SKM-1 (cell line): ENCODE data around the gene PLEKHG7.
"Not testable (repeated sequence)": the region's sequence is repeated elsewhere in the genome, so short reads cannot be mapped to it uniquely, and the experiment has no call there.

Experiments
- DNase-seq: peaks from one replicate; lab custom pipeline; 2025; ENCODE audit not compliant: unreplicated experiment; lab: John Stamatoyannopoulos, UW

Gene PLEKHG7, protein sequence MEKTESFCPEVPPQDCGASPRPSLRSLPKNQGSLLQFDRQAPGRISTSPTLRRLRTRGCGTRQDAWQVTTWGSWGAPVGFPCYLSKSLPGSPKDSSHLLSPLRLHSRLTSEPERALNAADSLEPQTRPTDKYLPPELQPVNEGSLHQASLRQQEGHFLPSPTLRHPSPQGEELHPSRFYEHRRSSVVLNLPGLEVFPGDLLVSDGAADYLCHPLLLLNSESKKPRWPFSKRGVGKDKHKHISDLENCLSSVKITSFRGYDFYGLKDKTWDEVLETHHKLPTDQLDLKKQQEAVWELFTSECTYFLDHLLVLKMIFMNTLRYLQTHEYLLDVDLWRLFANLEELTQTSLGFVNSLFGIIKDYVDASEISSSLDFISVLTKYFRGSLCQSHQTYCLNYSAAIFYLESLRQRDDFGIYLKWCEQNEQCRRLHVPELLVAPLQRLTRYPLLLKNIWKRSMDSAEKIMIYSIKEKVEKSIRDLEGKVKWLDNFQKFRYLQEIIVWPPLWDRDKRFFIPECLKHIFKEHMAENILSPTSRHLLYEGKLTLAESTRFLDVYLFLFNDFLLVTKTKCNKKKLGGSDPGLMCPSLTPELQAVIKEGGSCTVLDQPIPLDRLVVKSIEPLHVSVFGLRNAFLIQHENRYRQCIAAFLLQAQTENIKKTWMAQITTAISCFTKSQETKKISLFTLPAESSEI

DNA sequence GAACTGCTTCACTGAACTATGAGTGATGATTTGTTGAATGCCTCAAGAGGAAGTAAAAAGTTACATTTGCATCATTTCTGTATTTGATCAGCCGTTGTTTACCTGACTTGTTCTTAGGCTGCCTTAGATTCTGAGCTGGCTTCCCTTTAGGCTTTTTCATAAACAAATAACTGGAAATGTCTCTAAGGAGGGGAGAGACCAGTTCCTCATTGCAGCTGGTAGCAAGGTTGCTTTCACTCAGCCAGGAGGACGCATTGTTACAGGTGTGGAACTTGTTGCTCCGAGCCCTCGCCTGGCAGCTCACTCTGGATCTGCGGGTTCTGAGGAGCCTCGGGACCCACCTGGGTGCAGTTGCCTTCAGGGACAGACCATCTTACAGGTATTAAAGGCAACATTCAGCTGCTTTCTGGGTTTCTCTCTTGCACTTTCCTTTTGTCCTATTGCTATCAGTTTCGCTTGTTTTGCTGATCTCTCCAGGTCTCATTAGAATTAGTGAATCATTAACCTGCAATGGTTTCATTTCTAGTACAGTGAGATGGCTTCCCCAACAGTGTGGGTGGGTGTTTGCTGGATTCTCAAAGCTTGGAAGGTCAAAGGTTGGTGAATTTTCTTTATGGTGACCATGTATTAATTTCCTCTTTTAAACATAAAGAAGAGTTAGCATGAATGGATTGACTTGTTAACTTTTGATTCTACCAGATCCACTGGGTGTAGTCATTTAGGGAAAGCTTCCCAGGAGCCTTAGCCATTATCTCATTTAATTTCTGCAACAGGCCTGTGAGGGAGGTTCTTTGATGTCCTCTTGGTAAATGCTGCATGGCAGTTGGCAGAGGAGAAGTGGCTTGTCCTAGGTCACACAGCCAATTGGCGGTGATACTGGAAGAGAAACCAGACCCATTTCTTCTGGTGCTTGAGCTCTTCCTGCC, at the start of gene PLEKHG7:
Gene PLEKHG7 (plus strand): TSS at position 236 of the 926 bp plus-strand sequence. CDS start 3,643 bp downstream, outside the sequence.
- DNase-seq, result no peak

DNA sequence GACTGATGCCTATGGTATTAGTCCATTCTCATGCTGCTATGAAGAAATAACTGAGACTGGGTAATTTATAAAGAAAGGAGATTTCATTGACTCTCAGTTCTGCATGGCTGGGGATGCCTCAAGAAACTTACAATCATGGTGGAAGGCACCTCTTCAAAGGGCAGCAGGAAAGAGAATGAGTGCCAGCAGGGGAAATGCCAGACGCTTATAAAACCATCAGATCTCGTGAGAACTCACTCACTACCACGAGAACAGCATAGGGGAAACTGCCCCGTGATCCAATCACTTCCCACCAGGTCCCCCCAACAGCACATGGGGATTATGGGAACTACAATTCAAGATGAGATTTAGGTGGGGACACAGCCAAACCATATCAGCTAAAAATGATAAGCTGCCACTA, 48.5 kb upstream of the PLEKHG7 start:
- DNase-seq, result not testable (repeated sequence)

- DNase-seq, result no peak
Observed at GRCh38 chr12:92654929-92655328, 47.9 kb upstream of the PLEKHG7 start.

GRCh38 chr12:92656911-92657310, 45.9 kb upstream of the PLEKHG7 start:
- DNase-seq, result no peak

GRCh38 chr12:92657770-92658169, 45.0 kb upstream of the PLEKHG7 start:
- no peak for DNase-seq

GRCh38 chr12:92658611-92659010, 44.2 kb upstream of the PLEKHG7 start:
- no peak for DNase-seq

- DNase-seq, result no peak
Observed at GRCh38 chr12:92661269-92661668, 41.5 kb upstream of the PLEKHG7 start.

DNA sequence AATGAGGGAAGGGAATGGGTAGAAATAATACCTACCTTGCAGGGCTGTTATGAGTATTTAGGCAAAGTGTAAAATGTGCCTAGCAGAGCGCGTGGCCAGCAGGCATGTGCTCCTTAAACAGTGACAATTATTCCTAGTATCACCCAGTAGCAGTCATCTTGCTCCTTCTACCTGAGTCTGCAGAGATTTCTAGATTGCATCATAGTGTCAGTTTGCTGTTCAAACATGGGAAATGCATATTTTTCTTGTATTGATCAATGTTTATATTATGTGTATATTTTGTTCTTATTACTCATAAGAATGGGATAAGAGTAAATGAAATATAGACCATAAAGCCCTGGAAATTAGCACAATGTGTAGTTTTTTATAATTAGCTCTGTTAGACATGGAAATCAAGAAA, 37.3 kb upstream of the PLEKHG7 start:
- no peak for DNase-seq

GRCh38 chr12:92668739-92669138, 34.0 kb upstream of the PLEKHG7 start:
- DNase-seq, result no peak

GRCh38 chr12:92671524-92671923, 31.3 kb upstream of the PLEKHG7 start:
- not testable (repeated sequence) for DNase-seq

GRCh38 chr12:92673756-92674155, 29.0 kb upstream of the PLEKHG7 start:
- no peak for DNase-seq

DNA sequence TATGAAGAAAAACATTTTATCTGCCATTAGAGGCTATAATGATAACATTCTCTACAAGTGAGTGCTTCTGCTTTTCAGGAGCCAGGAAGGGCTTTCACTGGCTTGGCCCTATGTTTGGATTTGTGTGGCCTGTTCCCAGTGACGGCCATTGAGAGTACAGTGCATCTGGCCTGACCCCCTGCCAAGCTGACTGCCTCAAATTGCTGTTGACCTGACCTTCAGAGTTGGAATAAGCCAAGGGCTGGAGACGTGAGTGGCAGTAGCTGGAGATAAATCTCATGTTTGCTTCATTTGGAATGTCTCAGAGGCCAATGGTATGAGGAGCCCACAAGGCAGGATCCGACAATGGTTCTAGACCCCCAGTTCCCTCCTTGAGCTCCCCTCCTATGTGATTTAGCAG, 28.3 kb upstream of the PLEKHG7 start:
- no peak for DNase-seq

DNA sequence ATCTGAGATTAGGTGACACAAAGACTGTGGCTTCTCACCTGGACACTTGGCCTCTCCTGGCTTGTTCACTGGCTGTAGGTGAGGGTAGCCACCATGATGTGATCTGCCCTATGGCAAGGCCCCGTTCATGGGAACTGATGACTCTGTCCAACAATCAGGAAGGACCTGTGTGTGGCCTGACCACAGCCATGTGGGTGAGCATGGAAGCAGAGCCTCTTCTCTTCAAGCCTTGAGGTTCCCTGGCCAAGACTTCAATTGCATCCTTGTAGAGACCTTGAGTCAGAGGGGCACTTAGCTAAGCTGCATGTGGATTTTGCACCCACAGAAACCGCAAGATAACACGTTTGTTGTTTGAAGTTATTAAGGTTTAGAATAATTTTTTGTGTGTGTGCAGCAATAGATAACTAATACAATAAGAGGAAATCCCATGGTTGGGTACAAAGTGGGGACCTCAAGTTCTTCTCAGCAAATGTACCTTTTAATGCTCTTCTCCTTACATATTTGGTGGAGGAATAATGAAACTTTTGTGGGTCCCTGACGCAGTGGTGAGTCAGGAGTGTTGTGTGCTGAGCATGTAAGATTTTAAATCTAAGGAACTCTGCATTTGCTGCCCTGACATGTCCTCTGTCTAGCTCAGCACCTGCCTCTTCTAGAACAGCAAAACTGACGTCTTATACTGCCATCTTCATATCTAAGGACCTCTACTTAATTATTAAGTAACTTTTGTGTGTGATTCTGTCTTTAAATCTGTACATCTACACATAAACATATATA, 27.5 kb upstream of the PLEKHG7 start:
- no peak for DNase-seq

DNA sequence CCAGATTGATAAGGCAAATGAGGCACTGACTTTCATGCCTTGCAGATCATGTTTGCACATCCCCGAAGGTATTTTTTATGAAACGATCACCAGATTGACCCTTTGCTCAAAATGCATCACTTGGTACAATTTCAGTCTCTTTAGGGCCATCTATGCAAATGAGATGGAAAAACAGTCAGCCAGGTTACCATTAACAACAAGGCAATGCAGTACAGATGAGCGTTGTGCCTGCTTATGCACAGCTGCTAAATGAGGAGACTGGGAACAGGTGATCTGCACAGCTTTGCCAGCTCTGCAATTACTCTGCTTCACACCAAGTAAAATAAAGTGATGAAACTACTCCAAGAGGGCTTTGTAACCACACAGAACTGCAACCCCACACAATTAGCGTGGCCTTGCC, 26.1 kb upstream of the PLEKHG7 start:
- DNase-seq, result no peak

GRCh38 chr12:92690601-92691000, 12.2 kb upstream of the PLEKHG7 start:
- no peak for DNase-seq

DNA sequence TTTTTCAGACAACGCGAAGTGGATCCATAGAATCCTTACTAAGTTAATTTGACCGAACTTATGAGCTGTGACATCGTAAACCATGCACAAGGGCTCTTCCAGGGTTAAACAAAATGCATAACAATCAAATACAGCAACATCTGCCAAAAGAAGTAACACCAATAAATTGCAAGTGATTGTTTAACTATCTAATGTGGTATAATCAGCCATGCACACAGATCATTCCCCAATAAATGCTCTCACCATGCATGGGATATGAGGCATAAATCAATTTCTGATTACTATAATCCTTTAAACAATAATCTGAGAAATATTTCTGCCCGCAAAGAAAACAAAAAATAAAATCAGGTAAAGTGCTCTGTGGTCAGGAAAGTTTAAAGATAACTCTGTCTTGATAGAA, 7.7 kb upstream of the PLEKHG7 start:
- no peak for DNase-seq

DNA sequence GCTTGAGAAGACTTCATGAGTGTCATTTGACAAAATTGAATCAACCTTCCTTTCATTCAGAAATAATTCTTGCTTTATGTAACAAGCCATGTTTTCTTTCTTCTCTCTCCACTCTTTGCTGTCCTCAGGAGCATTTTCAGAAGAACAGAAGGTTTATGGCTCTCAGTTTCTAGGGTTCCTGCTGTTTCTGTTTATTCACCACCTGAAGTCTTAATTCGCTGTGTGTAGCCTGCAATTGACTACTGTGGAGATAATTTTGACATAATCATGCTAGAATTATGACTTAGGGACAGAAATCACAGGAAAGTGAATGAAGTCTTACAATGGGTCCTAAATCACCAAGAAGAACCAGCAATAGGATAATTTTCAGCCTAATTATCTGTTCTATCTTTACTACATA, 7.2 kb upstream of the PLEKHG7 start:
- DNase-seq, result no peak

DNA sequence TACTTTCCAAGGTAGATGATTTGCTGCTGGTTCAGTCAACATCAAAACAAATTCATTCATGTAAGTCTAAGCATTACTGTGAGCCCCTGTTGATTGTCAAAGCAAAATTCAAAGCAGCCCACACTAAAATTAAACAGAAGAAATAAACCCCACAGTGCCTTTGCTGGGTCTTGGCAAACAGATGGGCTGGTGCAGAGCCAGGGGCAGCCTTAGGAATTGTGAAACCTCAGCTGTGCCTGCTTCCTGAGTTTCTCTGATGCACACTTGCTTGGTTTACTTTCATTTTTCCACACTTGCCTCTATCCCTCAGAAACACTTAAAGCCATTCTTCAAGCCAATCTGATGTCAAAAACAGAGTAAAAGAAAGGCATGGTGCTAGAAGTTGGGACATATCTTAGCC, 6.6 kb upstream of the PLEKHG7 start:
- DNase-seq, result no peak

GRCh38 chr12:92698474-92698873, 4.3 kb upstream of the PLEKHG7 start:
- DNase-seq, result no peak

DNA sequence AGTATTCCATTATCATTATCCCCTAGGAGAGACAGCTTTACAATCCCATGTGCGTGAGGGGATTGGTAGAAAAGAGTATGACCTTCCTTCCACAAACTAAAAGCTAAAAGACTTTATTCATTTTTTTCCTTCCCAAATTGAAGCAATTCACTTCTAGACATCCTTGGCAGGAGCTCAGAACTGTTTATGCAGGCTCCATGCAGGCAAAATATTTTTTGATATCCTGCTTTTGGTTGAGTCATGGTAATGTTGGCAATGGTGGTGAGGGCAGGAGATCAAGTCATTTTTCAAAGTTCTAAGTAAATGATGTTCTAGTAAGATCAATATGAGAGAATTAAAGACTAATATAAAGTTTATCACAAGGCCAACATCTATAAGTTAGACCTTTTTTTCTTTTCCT, 1.3 kb upstream of the PLEKHG7 start:
- DNase-seq, result no peak

DNA sequence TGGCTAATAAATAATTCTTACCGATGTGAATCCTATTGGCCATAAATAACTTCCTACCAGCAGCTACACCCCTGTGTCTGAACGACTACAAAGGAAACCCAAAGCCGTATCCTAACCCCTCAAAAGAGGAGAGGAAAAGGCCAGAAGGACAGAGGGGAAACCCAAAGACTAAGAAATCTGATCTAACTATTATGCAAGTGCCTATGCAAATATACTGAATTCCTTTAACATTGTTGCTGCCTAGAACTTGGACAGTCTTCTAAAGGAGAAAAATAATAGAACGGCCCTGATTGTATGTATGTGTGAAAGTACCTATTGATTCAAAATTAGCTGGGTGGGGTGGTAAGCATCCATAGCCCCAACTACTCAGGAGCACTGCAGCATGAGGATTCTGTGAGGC, 997 bp downstream of the PLEKHG7 start:
- DNase-seq, result no peak
